ENCODE results near the gene MAN2B2.

GRCh38 chr4:6671648-6672047 lies 96.7 kb downstream of the MAN2B2 start:
- TF ChIP-seq POLR2A (IDR thresholded peaks at IDR 0.05) (no peak), CTCF (IDR thresholded peaks at IDR 0.05 in 8 of 11, conservative IDR thresholded peaks at IDR 0.05 in 3 of 11) (no peak), POLR2AphosphoS5 (IDR thresholded peaks at IDR 0.05) (no peak)
